Neural cell (in vitro differentiated cells): ENCODE measurements around the gene SP140. TPM values are rescaled to one million over a fixed set of nuclear protein-coding genes. Genes with fewer than 3 reads are reported as not detected.

ENCODE experiments used
- H2AFZ ChIP-seq: fragments of 200-600, 300-800 bp; sonication (generic), shearing (Covaris generic); 2 replicates; pipeline ENCODE4 v1.6.0; 2014; ENCODE audit warnings: low read depth, mild to moderate bottlenecking, antibody characterized with exemption, low read length, moderate library complexity
- H3F3A ChIP-seq: fragments of 200-600 bp; shearing (Covaris generic); 2 replicates; pipeline ENCODE4 v1.6.1; 2016; ENCODE audit warnings: mild to moderate bottlenecking, moderate library complexity, mixed read lengths, antibody characterized with exemption, low read length; ENCODE audit not compliant: insufficient read depth, poor library complexity, severe bottlenecking
- H3K27ac ChIP-seq: fragments of 200-600, 300-800 bp; sonication (generic), shearing (Covaris generic); 2 replicates; pipeline ENCODE4 v1.5.1; 2014; ENCODE audit warnings: mild to moderate bottlenecking, low read length, moderate library complexity
- H3K27me3 ChIP-seq: fragments of 300-800, 200-600 bp; sonication (generic), shearing (Covaris generic); 2 replicates; pipeline ENCODE4 v1.6.0; 2014; ENCODE audit warnings: mild to moderate bottlenecking, low read depth, low read length, moderate library complexity; ENCODE audit not compliant: insufficient read depth
- H3K36me3 ChIP-seq: fragments of 300-800, 200-600 bp; sonication (generic), shearing (Covaris generic); 2 replicates; pipeline ENCODE4 v1.5.1; 2014; ENCODE audit warnings: mild to moderate bottlenecking, antibody characterized with exemption, low read length, moderate library complexity; ENCODE audit not compliant: insufficient read depth
- H3K4me2 ChIP-seq: fragments of 300-800, 200-600 bp; sonication (generic), shearing (Covaris generic); 2 replicates; pipeline ENCODE4 v1.6.0; 2014; ENCODE audit warnings: mild to moderate bottlenecking, low read length
- H3K4me3 ChIP-seq: fragments of 300-800, 200-600 bp; sonication (generic), shearing (Covaris generic); 2 replicates; pipeline ENCODE4 v1.5.1; 2014; ENCODE audit warnings: mild to moderate bottlenecking, low read length, moderate library complexity
- H3K79me2 ChIP-seq: fragments of 200-600 bp; shearing (Covaris generic); replicated peaks from 2 replicates; pipeline ENCODE4 v1.6.0; 2014; ENCODE audit warnings: mild to moderate bottlenecking, low read length, moderate library complexity; ENCODE audit not compliant: insufficient read depth
- H3K9ac ChIP-seq: fragments of 300-800, 200-600 bp; sonication (generic), shearing (Covaris generic); 2 replicates; pipeline ENCODE4 v1.6.1; 2016; ENCODE audit warnings: mild to moderate bottlenecking, low read length, mixed read lengths
- H3K9me2 ChIP-seq: fragments of 200-600 bp; shearing (Covaris generic); 2 replicates; pipeline ENCODE4 v1.6.1; 2016; ENCODE audit warnings: mild to moderate bottlenecking, low read length, mixed read lengths; ENCODE audit not compliant: insufficient read depth
- H3K9me3 ChIP-seq: fragments of 200-600, 300-800 bp; sonication (generic), shearing (Covaris generic); 2 replicates; pipeline ENCODE4 v1.6.1; 2016; ENCODE audit warnings: mild to moderate bottlenecking, mixed run types, low read length, moderate library complexity, mixed read lengths
- H4K20me1 ChIP-seq: fragments of 200-600 bp; shearing (Covaris generic); 2 replicates; pipeline ENCODE4 v1.6.1; 2016; ENCODE audit warnings: mild to moderate bottlenecking, mixed run types; ENCODE audit not compliant: insufficient read depth
- EP300 ChIP-seq: fragments of 450-650 bp; conservative IDR thresholded peaks from 2 replicates; pipeline ENCODE4 v1.6.1; 2014; ENCODE audit warnings: antibody characterized with exemption, mild to moderate bottlenecking, moderate library complexity; ENCODE audit not compliant: poor library complexity, severe bottlenecking
- EZH2 ChIP-seq: fragments of 200-600, 300-800 bp; shearing (Covaris generic), sonication (generic); IDR thresholded peaks from 2 replicates; pipeline ENCODE4 v1.6.1; 2014; ENCODE audit warnings: antibody characterized with exemption, low read length, borderline replicate concordance, mild to moderate bottlenecking; ENCODE audit not compliant: insufficient read depth, poor library complexity, severe bottlenecking
- MXI1 ChIP-seq: fragments of 450-650 bp; conservative IDR thresholded peaks from 2 replicates; pipeline ENCODE4 v1.6.1; 2014; ENCODE audit warnings: antibody characterized with exemption, mild to moderate bottlenecking; ENCODE audit not compliant: poor library complexity, severe bottlenecking
- POLR2AphosphoS5 ChIP-seq: IDR thresholded peaks from 2 replicates; pipeline ENCODE4 v1.6.1; 2012
- RAD21 ChIP-seq: fragments of 450-650 bp; conservative IDR thresholded peaks from 2 replicates; pipeline ENCODE4 v1.6.1; 2014; ENCODE audit warnings: antibody characterized with exemption, mild to moderate bottlenecking, moderate library complexity
- REST ChIP-seq: IDR thresholded peaks from 2 replicates; pipeline ENCODE4 v1.6.1; 2012; ENCODE audit warnings: borderline replicate concordance
- SMC3 ChIP-seq: fragments of 450-650 bp; conservative IDR thresholded peaks from 2 replicates; pipeline ENCODE4 v1.6.1; 2014; ENCODE audit warnings: antibody characterized with exemption, mild to moderate bottlenecking, moderate library complexity; ENCODE audit not compliant: poor library complexity
- TAF1 ChIP-seq: IDR thresholded peaks from 2 replicates; pipeline ENCODE4 v1.6.1; 2012; ENCODE audit warnings: low read depth
- polyA plus RNA-seq: library from polyadenylated mRNA; depleted of rRNA; stranded (reverse); fragments of >200 nt; gene quantifications from 2 replicates; pipeline ENCODE4 v1.2.3, GENCODE V29; 2014
- TF ChIP-seq, protein P1 (sequence below): fragments of 450-650 bp; IDR thresholded peaks from 2 replicates; pipeline ENCODE4 v1.5.1; 2014; ENCODE audit warnings: antibody characterized with exemption, mild to moderate bottlenecking, moderate library complexity; ENCODE audit not compliant: poor library complexity, severe bottlenecking

SP140 gene
- polyA plus RNA-seq, 1 donor from 2014 or later, result 0.74 TPM

DNA sequence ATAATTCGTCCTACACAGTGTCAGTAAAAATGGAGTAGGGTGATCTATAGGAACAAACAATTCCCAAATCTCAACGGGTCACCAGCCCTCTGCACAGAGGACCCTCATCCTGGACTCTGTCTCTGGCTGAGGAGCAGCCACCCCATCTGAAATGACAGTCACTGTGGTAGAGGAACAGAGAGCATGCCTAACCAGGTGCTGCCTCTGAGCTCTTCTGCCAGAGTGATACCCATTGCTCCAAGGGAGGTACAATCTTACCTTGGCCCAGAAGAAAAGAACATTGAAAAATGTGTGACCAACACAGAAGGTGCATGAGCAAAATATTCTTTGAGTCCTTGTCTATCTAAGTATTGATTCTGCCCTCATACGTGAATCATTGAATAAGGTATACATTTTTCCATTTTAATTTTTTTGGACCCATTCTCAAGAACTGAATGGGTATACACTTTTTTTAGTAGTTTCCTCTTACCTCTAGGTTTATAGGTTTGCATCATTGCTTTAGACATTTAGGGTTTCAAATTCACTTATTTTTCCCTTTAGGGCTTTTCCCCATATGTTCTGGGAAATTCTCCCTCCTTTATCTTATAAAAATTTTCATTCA lies 8.7 kb downstream of the SP140 start:
- Histone ChIP-seq H3K9me2 (no peaks in the 10 kb centered on the region), H3K27ac (no peak overlapping the region)
- TF ChIP-seq RAD21 (no peak), EZH2 (no peak), MXI1 (no peak), REST (no peak), EP300 (no peak), POLR2AphosphoS5 (no peak), SMC3 (no peak), TAF1 (no peak)
- TF ChIP-seq, protein P1, sequence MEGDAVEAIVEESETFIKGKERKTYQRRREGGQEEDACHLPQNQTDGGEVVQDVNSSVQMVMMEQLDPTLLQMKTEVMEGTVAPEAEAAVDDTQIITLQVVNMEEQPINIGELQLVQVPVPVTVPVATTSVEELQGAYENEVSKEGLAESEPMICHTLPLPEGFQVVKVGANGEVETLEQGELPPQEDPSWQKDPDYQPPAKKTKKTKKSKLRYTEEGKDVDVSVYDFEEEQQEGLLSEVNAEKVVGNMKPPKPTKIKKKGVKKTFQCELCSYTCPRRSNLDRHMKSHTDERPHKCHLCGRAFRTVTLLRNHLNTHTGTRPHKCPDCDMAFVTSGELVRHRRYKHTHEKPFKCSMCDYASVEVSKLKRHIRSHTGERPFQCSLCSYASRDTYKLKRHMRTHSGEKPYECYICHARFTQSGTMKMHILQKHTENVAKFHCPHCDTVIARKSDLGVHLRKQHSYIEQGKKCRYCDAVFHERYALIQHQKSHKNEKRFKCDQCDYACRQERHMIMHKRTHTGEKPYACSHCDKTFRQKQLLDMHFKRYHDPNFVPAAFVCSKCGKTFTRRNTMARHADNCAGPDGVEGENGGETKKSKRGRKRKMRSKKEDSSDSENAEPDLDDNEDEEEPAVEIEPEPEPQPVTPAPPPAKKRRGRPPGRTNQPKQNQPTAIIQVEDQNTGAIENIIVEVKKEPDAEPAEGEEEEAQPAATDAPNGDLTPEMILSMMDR, result no peak

GRCh38 chr2:230234845-230235244 lies 9.3 kb downstream of the SP140 start:
- H3K9ac ChIP-seq, result no peak overlapping the region
- H3K27ac ChIP-seq, result no peak overlapping the region
- H3F3A ChIP-seq, result no peaks in the 10 kb centered on the region
- H3K9me2 ChIP-seq, result no peaks in the 10 kb centered on the region
- no peaks in the 10 kb centered on the region for H3K27me3 ChIP-seq
- H3K79me2 ChIP-seq, result no peaks in the 10 kb centered on the region
- H3K9me3 ChIP-seq, result peaks cover 7% of the 10 kb centered on the region
- no peak for TF ChIP-seq RAD21
- no peak for TF ChIP-seq POLR2AphosphoS5
- no peak for TF ChIP-seq TAF1
- TF ChIP-seq SMC3, result no peak
- no peak for TF ChIP-seq EZH2
- TF ChIP-seq, protein P1, result no peak
- TF ChIP-seq MXI1, result no peak
- TF ChIP-seq EP300, result no peak
- TF ChIP-seq REST, result no peak
- H3K36me3 ChIP-seq, result no peaks in the 10 kb centered on the region
- no peak overlapping the region for H3K4me2 ChIP-seq
- H3K4me3 ChIP-seq, result no peak overlapping the region
- no peaks in the 10 kb centered on the region for H4K20me1 ChIP-seq
- H2AFZ ChIP-seq, result no peak overlapping the region

More for the DNA sequence above, 8.7 kb downstream of the SP140 start:
- Histone ChIP-seq H3K36me3 (no peaks in the 10 kb centered on the region), H3K27me3 (no peaks in the 10 kb centered on the region), H2AFZ (no peak overlapping the region), H4K20me1 (no peaks in the 10 kb centered on the region), H3K9ac (no peak overlapping the region), H3K4me2 (no peak overlapping the region), H3F3A (no peaks in the 10 kb centered on the region), H3K79me2 (no peaks in the 10 kb centered on the region), H3K4me3 (no peak overlapping the region), H3K9me3 (peaks cover 8% of the 10 kb centered on the region)
